Keratinocyte (primary cell): Measurements from ENCODE around the gene TOP3B. TPM values are rescaled to one million over a fixed set of nuclear protein-coding genes. Genes with fewer than 3 reads are reported as not detected.

ENCODE experiments used
- DNase-seq: peaks from one replicate; pipeline ENCODE4 v3.0.0-alpha.2; 2011; ENCODE audit warnings: low read depth, missing footprints, low spot score
- FAIRE-seq: peaks from 2 replicates; lab custom pipeline; 2011; peaks lifted over from hg19 to GRCh38; lab: Jason Lieb, UNC
- H2AFZ ChIP-seq: 2 replicates; pipeline ENCODE4 v1.6.0; 2012; ENCODE audit warnings: low read length, control low read depth, inconsistent platforms; ENCODE audit not compliant: control insufficient read depth
- H3K27ac ChIP-seq: 2 replicates; pipeline ENCODE4 v1.5.1; 2011; ENCODE audit warnings: low read length; ENCODE audit not compliant: control insufficient read depth, insufficient read depth
- H3K27me3 ChIP-seq: 3 replicates; pipeline ENCODE4 v1.6.0; 2011; ENCODE audit warnings: low read length; ENCODE audit not compliant: control insufficient read depth, insufficient read depth; ENCODE audit errors: extremely low read depth
- H3K36me3 ChIP-seq, 2 experiments: 2 replicates in 1 of 2; 3 replicates in 1 of 2; pipeline ENCODE4 v1.5.1; 2011; ENCODE audit warnings: low read length in 2 of 2, mild to moderate bottlenecking in 1 of 2; ENCODE audit not compliant: control insufficient read depth in 2 of 2, insufficient read depth in 2 of 2; ENCODE audit errors: extremely low read depth in 1 of 2
- H3K4me1 ChIP-seq: 3 replicates; pipeline ENCODE4 v1.5.1; 2011; ENCODE audit warnings: low read length; ENCODE audit not compliant: control insufficient read depth, insufficient read depth; ENCODE audit errors: extremely low read depth
- H3K4me2 ChIP-seq: 3 replicates; pipeline ENCODE4 v1.6.0; 2011; ENCODE audit warnings: low read depth, low read length; ENCODE audit not compliant: control insufficient read depth, insufficient read depth; ENCODE audit errors: extremely low read depth
- H3K4me3 ChIP-seq, 3 experiments: fragments of 200-600 bp in 1 of 3; sonication (generic) in 1 of 3; 2 replicates in 2 of 3; 3 replicates in 1 of 3; pipeline ENCODE4 v1.5.1; 2011 to 2016; ENCODE audit warnings: low read length in 3 of 3, mild to moderate bottlenecking in 3 of 3, control low read depth in 2 of 3, inconsistent platforms in 1 of 3, low read depth in 1 of 3, mixed read lengths in 1 of 3, mixed run types in 1 of 3, moderate library complexity in 1 of 3; ENCODE audit not compliant: control insufficient read depth in 2 of 3, insufficient read depth in 2 of 3; ENCODE audit errors: extremely low read depth in 1 of 3
- H3K79me2 ChIP-seq: 2 replicates; pipeline ENCODE4 v1.6.0; 2012; ENCODE audit warnings: low read length; ENCODE audit not compliant: control insufficient read depth, insufficient read depth
- H3K9ac ChIP-seq: 3 replicates; pipeline ENCODE4 v1.6.0; 2011; ENCODE audit warnings: low read length; ENCODE audit not compliant: control insufficient read depth, insufficient read depth; ENCODE audit errors: extremely low read depth
- H3K9me1 ChIP-seq: 3 replicates; pipeline ENCODE4 v1.6.0; 2011; ENCODE audit warnings: low read length; ENCODE audit not compliant: control insufficient read depth, insufficient read depth; ENCODE audit errors: extremely low read depth
- H3K9me3 ChIP-seq: 2 replicates; pipeline ENCODE4 v1.5.1; 2012; ENCODE audit warnings: low read depth, low read length; ENCODE audit not compliant: control insufficient read depth
- H4K20me1 ChIP-seq: 3 replicates; pipeline ENCODE4 v1.6.0; 2011; ENCODE audit warnings: low read length; ENCODE audit not compliant: control insufficient read depth, insufficient read depth; ENCODE audit errors: extremely low read depth
- CTCF ChIP-seq, 3 experiments: IDR thresholded peaks in 1 of 3; conservative IDR thresholded peaks in 1 of 3; optimal IDR thresholded peaks in 1 of 3; 2 replicates in 2 of 3; 3 replicates in 1 of 3; pipeline versions ENCODE3 to v1.5.1; 2011; ENCODE audit warnings: low read length in 3 of 3, mild to moderate bottlenecking in 3 of 3, moderate library complexity in 2 of 3, control low read depth in 1 of 3, inconsistent platforms in 1 of 3; ENCODE audit not compliant: insufficient read depth in 2 of 3; ENCODE audit errors: extremely low read depth in 1 of 3
- EZH2 ChIP-seq: IDR thresholded peaks from one replicate; pipeline ENCODE4 v1.6.1; 2012; ENCODE audit warnings: inconsistent platforms, mild to moderate bottlenecking, low read length, moderate library complexity
- dilution Hi-C: fragments of 300-500 bp; cut with MboI; formaldehyde crosslinking; loops from one replicate; pipeline ENCODE4 v1.7.0; 2020; ENCODE audit warnings: low sequenced_read_pairs; ENCODE audit not compliant: extremely low pct_ligation_motif_present
- polyA plus RNA-seq, 5 experiments: library from polyadenylated mRNA; depleted of rRNA in 3 of 5; stranded (reverse) in 3 of 5; stranded (forward) in 1 of 5; unstranded in 1 of 5; fragments of >200 nt; gene quantifications; 1 replicate in 1 of 5; 2 replicates in 3 of 5; 3 replicates in 1 of 5; pipeline versions ENCODE4 v1.2.1 to v1.2.3, GENCODE V29; 2011 to 2012; ENCODE audit warnings: missing spikeins in 2 of 5, low read depth in 1 of 5, low replicate concordance in 1 of 5

TOP3B gene
- polyA plus RNA-seq, 1 donor (not counting 4 experiments of a cell fraction or from before 2014, with no cell fraction given): 13.8 TPM

GRCh38 chr22:22024440-22024839 is 41.9 kb upstream of the TOP3B start:
- H3K4me3 ChIP-seq: no peak overlapping the region
- peaks cover 39% of the 10 kb centered on the region for H3K4me1 ChIP-seq
- FAIRE-seq (no peak), DNase-seq (no peak)
- H3K27me3 ChIP-seq: no peaks in the 10 kb centered on the region
- no peak overlapping the region for H3K4me2 ChIP-seq
- H2AFZ ChIP-seq: no peak overlapping the region
- dilution Hi-C loops: no loop called here
- no peak for TF ChIP-seq EZH2
- no peak for TF ChIP-seq CTCF (optimal IDR thresholded peaks at IDR 0.05 in 1 of 3, IDR thresholded peaks at IDR 0.05 in 1 of 3, conservative IDR thresholded peaks at IDR 0.05 in 1 of 3; ENCODE audit: extremely low read depth in 1 of 3, insufficient read depth in 2 of 3, low read length in 3 of 3)
- no peaks in the 10 kb centered on the region for H3K9me3 ChIP-seq
- H3K79me2 ChIP-seq: no peaks in the 10 kb centered on the region
- no peak overlapping the region for H3K9ac ChIP-seq
- H3K27ac ChIP-seq: no peak overlapping the region
- H3K36me3 ChIP-seq: no peaks in the 10 kb centered on the region
- H4K20me1 ChIP-seq: no peaks in the 10 kb centered on the region
- H3K9me1 ChIP-seq: no peaks in the 10 kb centered on the region

- H3K9me3 ChIP-seq: no peaks in the 10 kb centered on the region
- H2AFZ ChIP-seq: no peak overlapping the region
- peak; percentile 17 for FAIRE-seq
- no peak overlapping the region for H3K9ac ChIP-seq
- H3K27ac ChIP-seq: no peak overlapping the region
- H3K4me3 ChIP-seq: no peak overlapping the region
- no peaks in the 10 kb centered on the region for H4K20me1 ChIP-seq
- H3K9me1 ChIP-seq: no peaks in the 10 kb centered on the region
- no peak for DNase-seq
- TF ChIP-seq CTCF (optimal IDR thresholded peaks at IDR 0.05 in 1 of 3, IDR thresholded peaks at IDR 0.05 in 1 of 3, conservative IDR thresholded peaks at IDR 0.05 in 1 of 3; ENCODE audit: extremely low read depth in 1 of 3, insufficient read depth in 2 of 3, low read length in 3 of 3): no peak
- no peak for TF ChIP-seq EZH2
- no peak overlapping the region for H3K4me2 ChIP-seq
- H3K36me3 ChIP-seq: no peaks in the 10 kb centered on the region
- dilution Hi-C loops: no loop called here
- H3K4me1 ChIP-seq: peaks cover 42% of the 10 kb centered on the region
- no peaks in the 10 kb centered on the region for H3K79me2 ChIP-seq
- H3K27me3 ChIP-seq: no peaks in the 10 kb centered on the region
Measured at GRCh38 chr22:22023581-22024137, 41.1 kb upstream of the TOP3B start.
